Ascending aorta (tissue), 2 donors: ENCODE results near the gene GDAP2. TPM values are rescaled to one million over a fixed set of nuclear protein-coding genes. Genes with fewer than 3 reads are reported as not detected.

Source experiments
- DNase-seq, 2 donors: peaks; one replicate each; pipeline ENCODE4 v3.0.0-alpha.2; 2019; ENCODE audit warnings: low spot score in 2 of 2
- H3K27ac ChIP-seq, 2 donors: fragments of 200-600 bp; sonication (generic); one replicate each; pipeline ENCODE4 v1.5.1; 2016 to 2017; ENCODE audit warnings: mild to moderate bottlenecking in 1 of 2
- H3K27me3 ChIP-seq: fragments of 200-600 bp; sonication (generic); one replicate; pipeline ENCODE4 v1.5.1; 2017
- H3K36me3 ChIP-seq, 2 donors: fragments of 200-600 bp; sonication (generic); one replicate each; pipeline ENCODE4 v1.5.1; 2016
- H3K4me1 ChIP-seq, 2 donors: fragments of 200-600 bp; sonication (generic); one replicate each; pipeline ENCODE4 v1.5.1; 2016 to 2017; ENCODE audit warnings: mild to moderate bottlenecking in 1 of 2
- H3K4me3 ChIP-seq, 2 donors: fragments of 200-600 bp; sonication (generic); one replicate each; pipeline ENCODE4 v1.5.1; 2016 to 2017; ENCODE audit warnings: mild to moderate bottlenecking in 1 of 2
- H3K9me3 ChIP-seq, 2 donors: fragments of 200-600 bp; sonication (generic); one replicate each; pipeline ENCODE4 v1.5.1; 2016
- intact Hi-C: fragments of 100-400 bp; cut with DNase I; formaldehyde crosslinking; loops from one replicate; pipeline ENCODE4 v1.15.1; 2023
- total RNA-seq: library from RNA; depleted of rRNA; stranded (reverse); fragments of >200 nt; gene quantifications from one replicate; pipeline ENCODE4 v1.1.0, GENCODE V29; 2016
- TF ChIP-seq, protein P1 (sequence below), 3 experiments: fragments of 200-600 bp in 2 of 3; fragments of 450-650 bp in 1 of 3; sonication (generic) in 2 of 3; IDR thresholded peaks; one replicate each; pipeline ENCODE4 v1.5.1; 2016 to 2019; ENCODE audit warnings: antibody characterized with exemption in 3 of 3, mild to moderate bottlenecking in 1 of 3, moderate library complexity in 1 of 3

The GDAP2 gene
- total RNA-seq, 1 donor from 2014 or later = 9.5 TPM

DNA sequence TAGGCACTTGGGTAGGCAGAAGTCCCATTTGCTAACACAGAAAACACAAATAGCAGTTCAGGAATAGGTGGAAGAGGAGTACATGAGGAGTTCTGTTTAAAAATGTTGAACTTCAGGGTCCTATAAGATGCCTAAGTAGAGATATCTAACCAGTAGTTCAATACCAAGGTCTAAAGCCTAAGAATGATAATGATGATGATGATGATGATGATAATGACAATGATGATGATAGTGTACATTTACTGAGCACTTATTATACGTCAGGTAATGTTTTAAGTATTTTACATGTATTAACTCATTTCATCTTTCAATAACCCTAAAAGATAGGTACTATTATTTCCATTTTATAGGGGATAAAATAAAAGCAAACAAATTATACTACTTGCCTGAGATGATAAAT, 50.1 kb downstream of the GDAP2 start:
- no peak for DNase-seq
- TF ChIP-seq, protein P1, sequence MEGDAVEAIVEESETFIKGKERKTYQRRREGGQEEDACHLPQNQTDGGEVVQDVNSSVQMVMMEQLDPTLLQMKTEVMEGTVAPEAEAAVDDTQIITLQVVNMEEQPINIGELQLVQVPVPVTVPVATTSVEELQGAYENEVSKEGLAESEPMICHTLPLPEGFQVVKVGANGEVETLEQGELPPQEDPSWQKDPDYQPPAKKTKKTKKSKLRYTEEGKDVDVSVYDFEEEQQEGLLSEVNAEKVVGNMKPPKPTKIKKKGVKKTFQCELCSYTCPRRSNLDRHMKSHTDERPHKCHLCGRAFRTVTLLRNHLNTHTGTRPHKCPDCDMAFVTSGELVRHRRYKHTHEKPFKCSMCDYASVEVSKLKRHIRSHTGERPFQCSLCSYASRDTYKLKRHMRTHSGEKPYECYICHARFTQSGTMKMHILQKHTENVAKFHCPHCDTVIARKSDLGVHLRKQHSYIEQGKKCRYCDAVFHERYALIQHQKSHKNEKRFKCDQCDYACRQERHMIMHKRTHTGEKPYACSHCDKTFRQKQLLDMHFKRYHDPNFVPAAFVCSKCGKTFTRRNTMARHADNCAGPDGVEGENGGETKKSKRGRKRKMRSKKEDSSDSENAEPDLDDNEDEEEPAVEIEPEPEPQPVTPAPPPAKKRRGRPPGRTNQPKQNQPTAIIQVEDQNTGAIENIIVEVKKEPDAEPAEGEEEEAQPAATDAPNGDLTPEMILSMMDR (IDR thresholded peaks at IDR 0.05) = no peak
- intact Hi-C loops = no loop called here
- no peak overlapping the region for H3K4me3 ChIP-seq
- H3K36me3 ChIP-seq = peaks cover 32 to 62% of the 10 kb centered on the region in 2 donors
- no peaks in the 10 kb centered on the region for H3K4me1 ChIP-seq
- no peaks in the 10 kb centered on the region for H3K27me3 ChIP-seq
- H3K9me3 ChIP-seq = peaks cover 0 to 8% of the 10 kb centered on the region in 2 donors
- H3K27ac ChIP-seq = no peak overlapping the region

- Histone ChIP-seq H3K9me3 (peaks cover 0 to 10% of the 10 kb centered on the region in 2 donors), H3K27ac (no peak overlapping the region), H3K4me3 (no peak overlapping the region), H3K27me3 (no peaks in the 10 kb centered on the region), H3K4me1 (no peaks in the 10 kb centered on the region), H3K36me3 (peaks cover 32 to 63% of the 10 kb centered on the region in 2 donors)
- TF ChIP-seq, protein P1 (IDR thresholded peaks at IDR 0.05) = no peak
- no peak for DNase-seq
- intact Hi-C loops = no loop called here
Measured at GRCh38 chr1:117877823-117878222, 51.6 kb downstream of the GDAP2 start.

- no peaks in the 10 kb centered on the region for H3K4me1 ChIP-seq
- intact Hi-C loops = no loop called here
- peaks cover 0 to 10% of the 10 kb centered on the region in 2 donors for H3K9me3 ChIP-seq
- TF ChIP-seq, protein P1 (IDR thresholded peaks at IDR 0.05) = no peak
- no peak for DNase-seq
- H3K4me3 ChIP-seq = no peak overlapping the region
- H3K36me3 ChIP-seq = peaks cover 14 to 53% of the 10 kb centered on the region in 2 donors
- no peaks in the 10 kb centered on the region for H3K27me3 ChIP-seq
- peak overlapping the region; percentile 23 to 41 for H3K27ac ChIP-seq
Measured at GRCh38 chr1:117871013-117871412, 58.4 kb downstream of the GDAP2 start.

DNA sequence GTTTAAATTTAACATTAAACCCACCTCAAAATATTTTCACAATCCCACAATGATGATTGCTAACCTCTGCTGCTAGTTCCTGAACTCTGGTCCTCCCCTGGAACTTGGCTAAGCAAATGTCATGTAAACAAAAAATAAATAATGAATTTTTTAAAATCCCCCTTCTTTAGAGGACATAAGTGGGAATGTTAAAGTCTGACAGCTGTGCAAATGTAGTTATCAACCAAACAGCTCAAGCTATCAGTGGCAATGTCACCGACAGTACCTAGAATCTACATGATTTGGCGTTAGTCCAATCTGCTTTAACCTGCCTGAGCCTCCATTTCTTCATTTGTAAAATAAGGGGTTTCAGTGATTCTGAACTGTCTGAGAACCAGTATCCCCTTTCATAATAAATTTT, 67.7 kb downstream of the GDAP2 start:
- no peak overlapping the region for H3K27ac ChIP-seq
- intact Hi-C loops = no loop called here
- H3K4me3 ChIP-seq = no peak overlapping the region
- H3K9me3 ChIP-seq = no peaks in the 10 kb centered on the region
- H3K27me3 ChIP-seq = no peaks in the 10 kb centered on the region
- peaks cover 5 to 12% of the 10 kb centered on the region in 2 donors for H3K36me3 ChIP-seq
- H3K4me1 ChIP-seq = no peaks in the 10 kb centered on the region
- DNase-seq = no peak
- TF ChIP-seq, protein P1 (IDR thresholded peaks at IDR 0.05) = no peak

- Histone ChIP-seq H3K36me3 (peaks cover 5 to 6% of the 10 kb centered on the region in 2 donors), H3K4me1 (no peaks in the 10 kb centered on the region), H3K27ac (no peak overlapping the region), H3K9me3 (no peaks in the 10 kb centered on the region), H3K4me3 (no peak overlapping the region), H3K27me3 (no peaks in the 10 kb centered on the region)
- intact Hi-C loops = no loop called here
- DNase-seq = no peak
- TF ChIP-seq, protein P1 (IDR thresholded peaks at IDR 0.05) = no peak
Measured at GRCh38 chr1:117860896-117861610, 68.4 kb downstream of the GDAP2 start.
